Lower leg skin (tissue), 3 donors: Measurements from ENCODE around the gene HSPB3.

Experiments
- CTCF ChIP-seq, 3 donors: fragments of 450-650 bp; IDR thresholded peaks; one replicate each; pipeline ENCODE4 v1.5.1; 2016; ENCODE audit warnings: antibody characterized with exemption in 3 of 3, mild to moderate bottlenecking in 3 of 3, moderate library complexity in 2 of 3
- POLR2A ChIP-seq, 2 donors: fragments of 450-650 bp; IDR thresholded peaks; one replicate each; pipeline ENCODE4 v1.6.1; 2016 to 2017; ENCODE audit warnings: antibody characterized with exemption in 2 of 2, mild to moderate bottlenecking in 1 of 2, moderate library complexity in 1 of 2

GRCh38 chr5:54411176-54411575 lies 44.3 kb upstream of the HSPB3 start:
- no peak for TF ChIP-seq CTCF (IDR thresholded peaks at IDR 0.05)
- TF ChIP-seq POLR2A (IDR thresholded peaks at IDR 0.05): no peak
